Medulla oblongata (tissue), 1 donor: Measurements from ENCODE around the gene OR51E2.
"Not testable (repeated sequence)": the region's sequence is repeated elsewhere in the genome, so short reads cannot be mapped to it uniquely, and the experiment has no call there.

Experiments used
- DNase-seq: peaks from one replicate; pipeline ENCODE4 v3.0.0-alpha.2; 2015; ENCODE audit errors: extremely low spot score

OR51E2 gene, protein sequence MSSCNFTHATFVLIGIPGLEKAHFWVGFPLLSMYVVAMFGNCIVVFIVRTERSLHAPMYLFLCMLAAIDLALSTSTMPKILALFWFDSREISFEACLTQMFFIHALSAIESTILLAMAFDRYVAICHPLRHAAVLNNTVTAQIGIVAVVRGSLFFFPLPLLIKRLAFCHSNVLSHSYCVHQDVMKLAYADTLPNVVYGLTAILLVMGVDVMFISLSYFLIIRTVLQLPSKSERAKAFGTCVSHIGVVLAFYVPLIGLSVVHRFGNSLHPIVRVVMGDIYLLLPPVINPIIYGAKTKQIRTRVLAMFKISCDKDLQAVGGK

DNA sequence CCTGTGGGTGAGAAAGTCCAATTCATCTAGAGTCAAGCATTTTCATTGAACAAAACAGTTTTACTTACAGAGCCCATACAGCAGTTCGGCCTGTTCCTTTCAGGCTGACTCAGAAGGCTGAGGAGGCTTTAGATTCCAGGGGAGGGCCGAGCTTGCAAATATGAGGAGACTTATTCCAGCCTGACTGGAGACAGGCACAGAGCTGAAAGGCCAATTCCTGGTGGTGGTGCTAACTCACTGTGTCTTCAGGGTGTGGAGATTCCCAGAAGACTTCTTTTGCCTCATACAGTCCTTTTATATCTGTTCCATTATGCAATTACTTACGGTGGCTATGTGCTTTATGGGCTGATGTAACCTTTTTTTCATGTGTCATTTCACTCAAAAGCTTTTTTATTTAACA lies at the start of gene OR51E2:
OR51E2 (minus strand) TSS at position 269 of the 400 bp plus-strand sequence. CDS start 15,142 bp downstream, outside the sequence.
- no peak for DNase-seq

DNA sequence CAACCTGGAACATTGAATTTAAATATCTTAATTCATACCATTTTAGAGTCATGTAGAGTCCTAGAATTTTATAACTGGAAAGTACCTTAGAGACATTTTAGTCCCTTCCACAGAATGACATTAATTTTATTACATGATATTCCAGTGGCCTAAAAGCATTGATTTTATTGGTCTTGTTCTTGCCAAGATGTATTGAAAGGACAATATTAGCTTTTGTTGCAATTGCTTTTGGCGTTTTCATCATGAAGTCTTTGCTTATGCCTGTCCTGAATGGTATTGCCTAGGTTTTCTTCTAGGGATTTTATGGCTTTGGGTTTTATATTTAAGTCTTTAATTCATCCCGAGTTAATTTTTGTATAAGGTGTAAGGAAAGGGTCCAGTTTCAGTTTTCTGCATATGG lies 43.1 kb upstream of the OR51E2 start:
- no peak for DNase-seq

- DNase-seq: no peak
Observed at GRCh38 chr11:4727171-4727570, 29.5 kb upstream of the OR51E2 start.

- DNase-seq: not testable (repeated sequence)
Observed at GRCh38 chr11:4722616-4723534, 25.2 kb upstream of the OR51E2 start.

GRCh38 chr11:4714300-4714699 lies 16.6 kb upstream of the OR51E2 start:
- no peak for DNase-seq

DNA sequence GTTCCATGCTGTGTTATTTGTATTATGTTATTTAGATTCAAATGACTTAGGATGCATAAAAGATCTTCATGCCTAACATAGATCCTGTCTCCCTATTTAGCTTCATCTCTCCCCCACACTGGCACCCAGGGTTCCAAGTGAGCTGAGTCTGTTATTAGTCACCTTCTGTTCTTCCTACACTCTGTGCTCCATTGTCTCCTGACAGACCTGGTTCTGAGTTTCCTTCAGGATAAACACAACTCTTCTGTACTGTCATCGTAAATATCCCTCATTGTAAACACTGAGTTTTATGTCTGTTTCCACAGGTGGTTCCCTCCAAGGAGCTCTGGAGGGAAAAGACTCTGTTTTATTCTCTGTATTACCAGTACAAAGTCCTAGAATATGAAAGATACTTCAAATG lies 15.6 kb upstream of the OR51E2 start:
- no peak for DNase-seq

DNA sequence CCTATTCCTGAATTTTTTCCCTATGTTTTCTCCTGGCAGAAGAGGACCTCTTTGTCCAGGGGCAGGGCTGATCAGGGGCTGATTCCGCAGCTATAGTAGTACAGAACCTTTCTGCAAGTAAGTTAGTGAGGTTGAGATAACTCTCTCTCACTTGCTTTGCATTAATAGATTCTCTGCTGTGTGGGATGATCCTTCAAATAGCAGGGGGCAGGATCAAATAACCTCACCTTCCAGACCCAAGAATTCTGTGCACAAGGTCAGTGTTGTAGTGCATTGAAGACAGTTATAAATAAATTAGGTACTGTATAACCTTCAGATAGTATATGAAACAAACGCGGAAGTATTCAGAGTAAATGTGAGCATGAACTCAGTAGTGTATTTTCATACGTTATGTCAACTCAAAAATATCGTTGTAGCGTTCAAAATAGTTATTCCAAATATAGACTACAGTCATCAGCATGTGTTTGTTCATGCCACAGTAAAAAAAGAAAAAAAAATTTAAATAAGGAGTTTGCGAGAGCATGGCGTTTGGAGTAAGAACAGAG lies 7.2 kb upstream of the OR51E2 start:
- DNase-seq: no peak

GRCh38 chr11:4704054-4704789 lies 6.6 kb upstream of the OR51E2 start, which contains the start of gene MMP26:
Gene MMP26 (plus strand): TSS chr11:4704784.
- no peak for DNase-seq

DNA sequence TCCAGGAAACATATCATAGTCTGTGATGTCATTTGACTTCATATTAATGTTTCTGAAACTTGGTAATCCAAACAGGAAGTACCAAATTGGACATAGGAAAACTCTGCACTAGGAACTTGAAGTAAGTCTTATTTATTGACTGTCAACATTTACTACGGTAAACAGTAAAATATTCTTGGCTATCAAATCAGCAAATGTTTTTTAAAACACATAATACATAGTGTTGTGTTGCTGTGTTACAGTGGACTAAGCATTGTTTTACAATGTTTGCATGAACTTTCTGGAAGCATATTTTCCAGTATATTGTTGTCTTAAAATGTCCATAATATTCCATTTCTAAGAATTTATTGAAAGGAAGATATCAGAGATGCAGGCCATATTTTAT lies 2.8 kb upstream of the OR51E2 start:
- DNase-seq: no peak

GRCh38 chr11:4699697-4700435 lies 2.2 kb upstream of the OR51E2 start:
- no peak for DNase-seq

GRCh38 chr11:4695442-4695841 lies 2.2 kb downstream of the OR51E2 start:
- no peak for DNase-seq

DNA sequence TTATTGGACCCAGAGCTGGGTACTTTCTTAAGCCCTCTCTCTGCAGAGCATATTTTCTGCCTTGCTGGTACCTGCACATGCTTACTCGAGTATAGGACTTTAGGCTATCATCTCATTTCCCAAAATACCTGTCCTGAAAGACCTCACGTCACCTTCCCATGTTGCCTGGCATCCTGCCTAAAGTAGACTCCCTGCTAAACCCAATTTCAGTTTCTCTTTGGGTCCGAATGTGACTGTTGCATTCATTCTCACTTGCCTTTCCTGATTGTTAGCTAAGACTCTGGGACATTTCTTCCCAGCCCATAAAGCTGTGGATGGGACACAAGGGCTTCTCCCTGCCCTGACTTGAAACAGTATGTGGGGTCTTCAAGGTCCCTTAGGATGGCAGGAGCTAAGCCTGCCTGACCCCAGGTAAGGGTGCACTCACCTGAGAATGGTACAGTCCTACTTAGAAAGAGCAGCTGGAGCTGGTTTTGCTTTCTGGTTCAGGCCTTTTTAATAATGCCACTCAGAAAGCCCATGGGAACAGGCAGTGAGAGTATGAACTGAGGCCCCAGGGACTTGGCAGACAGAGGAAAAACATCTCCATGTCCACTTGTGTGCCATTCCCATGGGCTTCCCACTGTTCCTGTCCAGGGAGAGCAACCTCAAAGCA lies 12.9 kb downstream of the OR51E2 start:
- DNase-seq: no peak

DNA sequence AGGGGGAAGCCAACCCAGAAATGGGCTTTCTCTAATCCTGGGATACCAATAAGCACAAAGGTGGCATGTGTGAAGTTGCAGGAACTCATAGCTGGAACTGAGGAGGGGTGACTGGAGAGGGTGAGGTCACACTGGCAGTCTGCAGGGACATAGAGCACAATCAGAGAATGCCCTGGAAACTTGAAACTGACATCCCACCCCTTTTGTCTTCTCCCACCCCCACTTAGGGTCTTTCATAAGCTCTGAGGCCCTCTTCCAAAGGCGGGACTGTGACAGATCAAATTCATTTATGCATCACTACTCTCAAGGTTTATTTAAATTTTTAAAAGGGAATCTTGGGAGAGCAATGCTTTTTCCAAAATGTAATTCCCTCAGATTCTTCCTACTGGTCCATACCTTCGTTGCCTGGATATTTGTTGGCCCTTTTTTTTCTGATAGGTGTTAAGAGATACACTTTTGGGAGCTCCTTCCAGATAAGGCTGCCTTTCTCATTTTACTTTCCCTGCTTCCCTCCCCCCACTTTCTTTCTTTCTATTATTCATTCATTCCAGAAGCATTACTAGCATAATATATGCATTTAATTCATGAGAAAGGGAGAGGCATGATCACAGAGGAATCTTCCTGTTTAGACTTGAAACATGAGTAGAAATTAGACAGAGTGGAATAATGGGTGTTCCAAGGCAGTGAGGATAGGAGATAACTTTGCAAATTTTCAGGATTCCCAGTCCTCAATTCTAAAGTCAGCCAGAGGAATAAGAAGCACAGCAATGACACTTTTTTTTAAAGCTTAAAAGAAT lies 14.8 kb downstream of the OR51E2 start:
- DNase-seq: no peak

GRCh38 chr11:4680341-4680740 lies 17.3 kb downstream of the OR51E2 start:
- no peak for DNase-seq

DNA sequence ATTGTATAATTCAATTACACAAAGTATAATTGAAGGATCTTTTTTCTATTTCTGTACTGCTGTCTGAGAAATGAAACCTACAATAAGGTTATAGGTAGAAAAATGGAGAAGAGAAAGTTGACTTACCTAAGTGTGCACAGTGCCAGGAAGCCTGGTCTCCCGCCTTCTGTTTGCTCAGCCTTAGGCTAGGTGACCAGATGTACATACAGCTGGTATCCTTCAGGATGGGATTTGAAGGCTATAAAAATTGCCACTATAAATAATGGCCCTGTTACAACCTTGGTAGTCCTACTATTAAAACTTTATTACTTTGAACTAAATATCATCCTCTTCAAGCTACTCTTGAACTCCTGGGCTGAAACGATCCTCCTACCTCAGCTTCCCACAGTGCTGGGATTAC lies 19.7 kb downstream of the OR51E2 start:
- DNase-seq: no peak

GRCh38 chr11:4673781-4674180 lies 23.9 kb downstream of the OR51E2 start:
- no peak for DNase-seq

DNA sequence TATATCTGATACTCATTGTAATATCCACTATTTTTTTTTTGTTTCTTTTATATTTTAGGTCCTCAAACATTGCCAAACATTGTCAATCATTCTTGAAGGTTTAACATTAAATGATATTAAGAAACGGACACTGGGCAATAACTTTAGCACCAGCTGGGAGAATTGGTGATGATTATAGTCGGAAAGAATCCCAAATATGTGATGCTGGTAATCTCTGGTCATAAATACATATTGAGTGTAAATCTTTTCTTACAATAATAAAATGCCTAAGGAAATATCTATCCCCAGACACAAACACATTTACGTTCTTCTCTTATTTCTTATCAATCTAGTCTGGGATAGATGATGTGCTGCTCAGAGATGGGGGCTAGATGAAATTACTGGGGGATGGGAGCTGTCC lies 25.2 kb downstream of the OR51E2 start:
- no peak for DNase-seq

GRCh38 chr11:4671741-4672140 lies 25.9 kb downstream of the OR51E2 start:
- no peak for DNase-seq

DNA sequence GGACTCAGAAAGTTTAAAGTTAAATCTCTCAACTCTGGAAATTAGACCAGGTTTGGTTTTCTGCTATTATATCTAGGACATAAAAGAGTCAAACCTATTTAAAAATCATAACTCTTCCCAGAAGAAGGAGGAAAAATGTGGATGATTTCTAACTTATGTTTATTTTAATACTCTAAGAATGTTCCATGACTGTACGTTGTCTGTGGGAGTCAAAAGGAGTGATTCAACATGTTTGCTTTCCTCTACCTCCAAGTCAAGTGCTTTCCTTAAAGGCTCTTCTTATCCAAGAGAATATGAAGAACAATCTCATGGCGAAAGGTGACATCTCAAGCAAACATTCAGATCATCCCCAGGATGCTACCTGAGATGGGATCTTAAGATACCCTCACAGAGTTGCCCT lies 32.2 kb downstream of the OR51E2 start:
- no peak for DNase-seq

GRCh38 chr11:4664786-4665185 lies 32.9 kb downstream of the OR51E2 start:
- no peak for DNase-seq
